HG03025 (cell line): Measurements from ENCODE around the gene OR52H1.

ENCODE experiments used
- ATAC-seq: cut with Tn5 transposase; IDR thresholded peaks from one replicate; pipeline ENCODE4 v1.9.1; 2021; ENCODE audit warnings: mild to moderate bottlenecking, moderate library complexity; ENCODE audit not compliant: unreplicated experiment, low FRiP score

OR52H1 gene

DNA sequence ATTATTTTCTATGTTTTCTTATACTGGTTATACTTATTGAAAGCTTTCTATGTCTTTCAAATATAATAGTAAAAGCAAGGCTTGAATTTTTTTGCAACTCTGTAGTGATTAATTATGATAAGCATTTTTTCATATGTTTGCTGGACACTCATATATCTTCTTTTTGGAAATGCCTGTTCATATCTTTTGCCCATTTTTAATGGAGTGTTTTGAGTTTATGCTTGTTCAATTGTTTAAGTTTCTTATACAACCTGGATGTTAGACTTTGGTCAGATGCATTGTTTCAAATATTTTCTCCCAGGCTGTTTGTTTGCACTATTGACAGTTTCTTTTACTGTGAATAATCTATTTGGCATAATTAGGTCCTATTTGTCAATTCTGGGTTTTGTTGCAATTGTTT, 11.9 kb downstream of the OR52H1 start:
- no peak for ATAC-seq

DNA sequence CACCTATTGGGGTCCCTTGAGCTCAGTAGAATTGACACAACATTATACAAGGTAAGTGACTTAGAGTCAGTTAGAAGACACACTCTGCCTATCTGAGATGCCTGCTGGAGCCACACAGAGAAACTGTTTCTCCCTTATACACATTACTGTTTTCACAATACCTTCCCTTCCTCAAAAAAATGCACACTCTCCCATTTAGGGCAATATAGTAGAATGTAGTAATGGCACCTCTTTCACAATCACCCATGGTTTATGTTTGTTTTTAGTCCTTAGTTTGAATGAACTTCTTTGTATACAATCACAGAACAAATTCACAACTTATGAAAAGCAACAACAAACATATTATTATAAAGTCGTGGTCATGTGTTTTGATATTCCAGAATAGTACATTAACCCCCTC, 14.3 kb downstream of the OR52H1 start:
- ATAC-seq, result no peak

DNA sequence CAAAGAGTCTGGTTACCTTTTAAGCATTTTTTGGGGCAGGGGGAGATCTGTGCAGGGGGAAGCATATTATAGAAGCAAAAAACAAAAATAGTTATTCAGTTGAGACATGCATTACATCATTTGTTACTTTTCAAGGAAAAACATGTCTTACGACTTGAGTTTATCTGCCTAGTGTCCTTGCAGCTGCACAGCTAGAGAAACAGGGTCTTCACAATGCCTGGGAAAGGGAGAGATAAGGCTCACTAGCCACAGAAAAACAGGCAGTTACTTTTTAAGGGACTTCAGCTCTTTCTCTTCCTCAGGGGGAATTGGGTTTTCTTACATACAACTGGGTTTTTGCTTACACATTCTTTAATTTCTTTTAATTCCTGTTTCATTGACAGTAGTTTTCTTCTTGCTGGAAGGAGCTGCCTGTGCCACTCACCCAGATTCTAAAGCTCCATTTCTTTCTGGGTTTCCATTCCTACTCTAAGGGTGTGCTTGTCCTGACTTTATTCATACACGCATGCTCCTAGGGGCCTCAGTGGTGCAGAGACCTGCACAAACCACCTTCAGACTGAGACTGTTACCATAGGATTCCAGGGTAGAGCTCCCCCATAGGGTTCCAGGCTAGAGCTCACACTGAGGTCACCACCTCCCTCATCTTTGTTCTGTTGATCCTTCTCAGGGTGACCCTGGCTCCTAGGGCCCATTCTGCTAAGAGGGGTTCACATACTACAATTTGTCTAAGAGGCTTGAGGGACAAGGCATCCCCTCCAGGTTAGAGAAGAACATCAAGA, 17.1 kb downstream of the OR52H1 start:
- ATAC-seq, result no peak

DNA sequence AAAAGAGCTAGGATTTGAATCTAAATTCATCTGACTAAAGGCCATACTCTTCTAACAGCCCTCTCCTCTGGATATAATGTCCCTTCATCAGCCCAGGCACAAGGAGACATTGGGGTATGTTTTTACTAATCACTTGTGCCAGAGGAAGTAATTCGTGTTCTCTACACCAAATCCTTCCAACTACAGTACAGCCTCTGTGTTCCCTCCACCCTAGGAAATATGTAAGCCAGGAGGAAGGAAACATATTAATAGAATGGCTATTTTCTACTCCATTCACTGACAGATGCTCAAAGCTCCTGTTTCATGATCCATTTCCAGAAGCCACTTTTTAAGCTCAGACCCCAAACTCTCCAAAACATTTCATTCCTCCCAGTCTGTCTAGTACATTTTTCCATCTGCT, 19.8 kb downstream of the OR52H1 start:
- ATAC-seq, result no peak

DNA sequence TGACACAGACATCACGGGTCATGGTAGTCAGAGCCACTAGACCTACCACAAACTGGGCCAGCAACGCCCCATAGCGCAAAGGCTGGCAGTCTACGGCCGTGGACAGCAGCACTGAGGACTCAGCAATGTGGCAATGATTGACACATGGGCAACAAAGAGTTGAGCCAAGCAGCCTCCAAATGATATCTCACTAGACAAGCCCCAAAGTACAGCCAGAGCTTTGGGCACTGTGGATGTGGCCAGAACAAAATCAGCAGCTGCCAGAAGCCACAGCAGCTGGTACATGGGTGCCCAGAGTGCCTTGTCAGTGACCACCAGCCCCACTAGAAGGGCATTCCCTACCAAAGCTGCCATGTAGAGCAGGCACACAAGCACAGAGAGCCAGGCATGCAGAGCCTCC, 20.6 kb downstream of the OR52H1 start:
- no peak for ATAC-seq

DNA sequence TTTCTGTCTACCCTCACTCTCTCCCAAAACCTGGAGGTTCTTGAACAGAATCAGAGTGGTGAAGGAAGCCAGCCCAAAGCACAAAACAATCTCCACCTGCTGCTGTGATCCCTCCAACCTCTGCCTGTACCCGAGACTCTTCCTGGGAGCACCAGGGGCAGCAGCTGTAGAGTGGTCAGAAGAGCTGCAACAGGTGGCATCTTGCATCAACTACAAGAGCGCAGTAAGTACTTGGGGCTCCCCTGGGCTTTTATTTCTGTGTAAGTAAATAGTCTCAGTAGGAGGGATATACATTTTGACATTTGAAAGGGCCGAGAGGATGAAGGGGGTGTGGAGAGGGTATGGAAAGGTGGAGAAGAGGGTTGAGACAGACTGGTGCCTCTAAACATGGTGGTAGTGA, 23.6 kb downstream of the OR52H1 start:
- ATAC-seq, result no peak

DNA sequence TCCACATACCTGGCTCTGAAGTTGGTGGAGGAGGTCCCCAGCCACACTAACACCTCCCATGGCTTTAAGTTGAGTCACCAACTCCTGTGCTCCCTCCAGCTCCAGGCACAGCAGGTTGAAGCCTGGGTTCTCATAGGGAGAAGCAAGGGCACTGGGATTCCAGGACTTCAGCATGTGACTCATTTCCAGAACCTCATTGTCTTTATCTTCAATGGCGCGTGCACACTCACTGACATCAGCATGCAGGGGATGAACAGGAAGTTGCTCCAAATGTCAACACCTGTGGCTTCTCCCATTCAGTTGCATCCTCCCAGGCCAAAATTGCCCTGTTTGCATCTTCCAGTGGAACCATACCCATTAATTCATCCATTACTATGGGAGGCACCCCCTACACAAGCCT, 26.0 kb downstream of the OR52H1 start:
- no peak for ATAC-seq

DNA sequence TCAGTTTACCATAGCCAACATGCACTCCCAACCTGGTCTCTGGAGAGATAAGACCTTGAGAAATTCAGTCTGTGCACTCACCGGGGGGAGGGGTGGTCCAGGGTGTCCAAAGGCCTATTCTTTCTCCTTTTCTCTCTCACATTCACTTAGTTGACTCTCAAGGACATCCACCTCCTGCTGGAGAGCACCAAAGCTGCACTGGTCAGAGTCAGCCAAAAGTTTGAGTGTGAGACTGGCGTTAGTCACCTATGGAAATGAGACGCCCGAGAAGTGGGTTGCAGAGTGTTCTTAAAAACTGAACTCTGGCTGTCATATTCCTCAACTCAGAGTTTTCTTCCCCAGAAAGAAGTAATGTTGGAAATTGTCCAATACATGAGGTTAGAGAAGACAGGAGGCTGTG, 26.8 kb downstream of the OR52H1 start:
- no peak for ATAC-seq

DNA sequence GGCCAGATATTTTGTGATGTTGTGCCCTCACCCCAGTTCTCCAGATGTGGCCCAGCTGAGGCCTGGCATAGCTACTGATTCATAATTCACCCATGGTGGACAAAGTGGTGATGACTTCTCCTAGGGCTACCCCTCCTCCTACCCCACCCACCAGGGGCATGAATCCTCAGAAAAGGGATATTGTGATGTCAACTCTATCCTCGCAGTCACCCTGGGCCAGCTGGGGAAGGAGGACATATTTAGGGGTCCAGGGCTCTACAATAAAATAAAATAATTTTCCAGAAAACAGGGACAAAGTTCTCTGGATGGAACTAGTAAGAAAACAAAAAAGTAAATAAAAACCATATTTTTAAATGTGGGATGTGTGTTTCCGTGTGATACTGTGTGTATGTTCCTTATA, 31.7 kb downstream of the OR52H1 start, which contains the start of gene UBQLNL:
Gene UBQLNL, minus strand, starts transcription at position 101 of the 400 bp plus-strand sequence. CDS start 258 bp downstream, outside the sequence.
- ATAC-seq, result no peak

DNA sequence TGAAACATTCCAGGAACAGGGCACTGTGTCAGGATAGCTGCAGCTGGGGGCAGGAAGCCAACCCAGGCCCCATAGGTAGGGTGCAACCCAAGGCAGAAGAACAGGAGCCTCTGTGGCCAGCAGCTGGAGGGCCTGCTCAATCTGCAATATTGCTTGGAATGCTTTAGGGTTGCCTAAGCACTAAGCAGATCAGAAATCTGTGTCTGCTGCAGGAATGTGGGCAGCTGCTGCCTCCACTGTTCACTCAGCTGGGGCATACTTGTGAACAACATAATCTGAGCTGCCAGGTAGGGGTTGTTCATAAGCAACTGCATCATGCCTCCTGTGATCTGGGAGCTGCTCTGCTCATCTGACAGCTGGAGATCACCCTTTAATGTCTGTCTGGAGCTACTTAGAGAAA, 33.5 kb downstream of the OR52H1 start:
- no peak for ATAC-seq

DNA sequence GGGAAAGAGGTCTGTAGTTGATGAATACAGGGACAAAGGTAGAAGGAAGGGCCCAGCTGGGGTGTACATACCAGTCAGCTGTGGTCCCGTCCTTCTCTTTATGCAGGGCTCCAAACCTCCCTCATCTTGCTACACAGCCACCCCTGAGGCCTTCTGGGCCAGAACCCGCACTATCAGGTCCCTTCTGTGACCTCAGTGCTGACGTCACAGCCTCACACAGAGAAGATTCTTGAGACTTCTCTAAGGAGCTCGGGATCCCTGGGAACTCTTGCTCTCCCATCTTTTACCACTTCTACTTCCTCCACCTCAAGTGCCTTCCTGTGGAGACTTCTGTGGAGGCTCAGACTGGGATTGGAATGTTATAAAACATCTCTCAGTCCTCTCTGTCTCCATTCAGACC, 38.5 kb downstream of the OR52H1 start, which contains the start of gene UBQLN3:
Gene UBQLN3, minus strand, starts transcription at position 155 of the 400 bp plus-strand sequence. CDS start 399 bp downstream, outside the sequence.
- ATAC-seq, result no peak

DNA sequence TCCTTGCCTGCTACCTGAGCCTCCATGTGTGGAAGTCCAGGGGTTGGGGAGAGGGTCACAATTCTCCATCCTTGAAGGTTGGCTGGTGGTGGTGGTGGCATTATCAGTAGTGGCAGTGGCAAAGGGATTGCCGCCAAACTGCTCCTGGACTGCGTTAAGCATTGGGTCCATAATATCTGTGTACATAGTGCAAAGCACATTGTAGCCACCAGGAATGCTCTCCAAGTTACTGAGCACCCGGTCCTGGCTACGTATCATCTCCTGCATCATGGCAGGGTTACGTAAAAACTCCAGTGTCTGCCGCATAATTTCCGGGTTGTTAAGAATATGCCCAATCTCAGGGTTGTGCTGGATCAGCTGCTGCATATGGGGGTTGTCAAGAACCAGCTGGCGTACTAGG, 39.7 kb downstream of the OR52H1 start:
- ATAC-seq, result no peak

DNA sequence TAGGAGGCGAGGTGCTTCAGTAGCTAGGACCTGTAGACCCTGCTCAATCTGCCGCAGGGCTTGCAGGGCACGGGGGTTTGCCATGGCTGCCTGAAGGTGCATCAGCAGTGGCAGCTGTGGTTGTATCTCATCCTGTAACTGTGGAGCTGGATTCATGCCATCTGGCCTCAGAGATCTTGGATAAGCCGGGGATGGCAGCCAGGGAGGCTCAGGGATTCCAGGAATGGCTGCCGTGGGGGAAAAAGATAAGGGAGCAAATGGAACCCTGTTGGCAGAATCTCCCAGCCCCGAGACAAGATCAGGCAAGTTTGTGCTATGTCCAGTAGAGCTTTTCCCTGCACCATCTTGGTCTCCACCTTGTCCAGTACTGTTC, 40.4 kb downstream of the OR52H1 start:
- ATAC-seq, result no peak

DNA sequence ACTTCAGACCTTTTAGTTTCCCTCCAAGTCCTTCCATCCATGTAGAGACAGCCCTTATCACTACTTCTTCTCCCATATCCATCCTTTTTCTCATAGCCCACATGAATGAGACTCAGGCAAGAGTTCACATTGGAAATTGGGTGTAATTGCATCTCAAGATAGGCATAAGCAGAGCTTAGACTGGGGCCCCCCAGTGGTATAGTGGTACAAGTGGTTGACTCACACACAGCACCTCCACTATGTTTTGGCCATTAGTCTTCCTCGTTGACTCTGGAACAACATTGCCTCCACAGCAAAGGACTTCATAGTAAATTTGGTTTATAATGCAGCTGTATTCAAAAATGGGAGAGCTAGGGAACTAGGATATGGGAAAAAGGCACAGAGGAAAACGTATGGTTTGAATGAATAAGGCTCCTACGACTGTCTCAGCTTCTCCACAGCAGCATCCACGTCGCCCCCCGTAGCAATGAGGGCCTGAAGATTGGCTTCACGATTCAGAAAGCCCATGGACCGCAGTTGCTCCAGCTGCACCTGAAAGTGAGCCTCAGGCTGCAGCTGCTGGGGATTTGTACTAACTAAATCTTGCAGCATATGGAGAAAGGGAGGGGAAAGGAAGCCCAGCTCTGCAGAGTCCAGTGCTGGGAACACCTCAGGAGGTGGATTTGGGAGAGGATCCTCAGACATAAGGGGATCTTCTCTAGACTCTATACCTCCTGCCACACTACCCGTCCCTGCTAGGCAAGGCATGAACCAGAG, 41.0 kb downstream of the OR52H1 start:
- no peak for ATAC-seq

DNA sequence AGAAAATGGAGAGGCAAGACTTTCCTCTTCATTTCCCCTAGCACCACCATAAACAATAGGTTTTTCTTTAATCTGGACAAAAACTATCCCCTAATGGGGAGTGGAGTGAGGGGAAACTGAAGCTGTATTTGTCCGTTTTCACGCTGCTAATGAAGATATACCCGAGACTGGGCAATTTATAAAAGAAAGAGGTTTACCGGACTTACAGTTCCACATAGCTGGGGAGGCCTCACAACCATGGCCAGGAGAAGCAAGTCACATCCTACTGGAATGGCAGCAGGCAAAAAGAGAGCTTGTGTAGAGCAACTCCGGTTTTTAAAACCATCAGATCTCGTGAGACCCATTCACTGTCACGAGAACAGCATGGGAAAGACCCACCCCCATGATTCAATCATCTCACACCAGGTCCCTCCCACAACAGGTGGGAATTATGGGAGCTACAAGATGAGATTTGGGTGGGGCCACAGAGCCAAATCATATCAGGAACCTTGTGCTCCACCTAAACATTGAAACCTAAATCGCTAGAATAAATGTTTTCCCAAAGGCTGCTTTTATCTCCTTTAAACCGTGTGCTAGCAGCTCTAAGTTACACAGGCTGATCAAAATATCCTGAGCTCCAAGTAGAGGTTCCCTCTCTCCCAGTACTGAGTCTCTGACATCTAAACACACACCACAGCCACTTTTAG, 42.8 kb downstream of the OR52H1 start:
- ATAC-seq, result no peak

DNA sequence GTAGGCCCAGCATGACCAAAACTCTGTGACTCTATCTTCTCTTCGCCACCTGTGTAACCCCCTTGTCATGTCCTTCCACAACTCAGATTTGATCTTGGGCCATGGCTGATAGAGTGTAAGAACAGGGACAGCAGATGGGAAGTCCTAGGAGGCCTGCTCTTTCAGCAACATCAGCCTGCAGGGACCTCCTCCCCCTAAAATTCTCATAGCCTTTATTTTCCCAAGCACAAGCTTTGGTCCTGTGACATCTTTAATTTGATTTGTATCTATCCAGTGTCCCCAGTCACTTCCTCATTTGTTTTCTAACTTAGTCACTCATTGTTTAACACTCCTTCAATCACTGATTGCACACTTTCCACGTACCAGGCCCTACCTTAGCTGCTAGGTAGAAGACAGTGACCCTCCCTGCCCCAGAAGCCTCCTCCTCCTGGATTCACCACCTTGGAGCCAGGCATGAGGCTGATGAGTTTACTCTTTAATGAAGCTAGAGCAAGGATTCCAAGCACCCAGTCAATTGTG, 43.9 kb downstream of the OR52H1 start:
- no peak for ATAC-seq

DNA sequence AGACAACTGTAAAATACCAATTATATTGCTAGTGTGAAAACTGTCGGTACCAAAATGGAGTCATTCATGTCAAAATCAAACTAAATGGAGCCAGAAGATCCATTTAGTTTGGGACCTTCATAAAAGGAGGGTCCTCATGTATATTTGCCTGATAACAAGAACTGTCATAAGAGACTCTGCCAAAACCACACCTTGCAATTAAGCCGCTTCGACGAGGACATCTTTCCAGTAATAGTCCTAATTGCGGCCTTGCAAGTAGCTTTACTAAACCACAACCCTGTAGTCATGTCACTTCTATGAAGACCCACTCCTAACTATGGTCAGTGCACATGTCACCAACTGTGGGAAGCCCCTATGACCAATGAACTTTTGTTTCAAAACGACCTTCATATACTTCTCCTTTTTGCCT, 47.9 kb downstream of the OR52H1 start:
- no peak for ATAC-seq

DNA sequence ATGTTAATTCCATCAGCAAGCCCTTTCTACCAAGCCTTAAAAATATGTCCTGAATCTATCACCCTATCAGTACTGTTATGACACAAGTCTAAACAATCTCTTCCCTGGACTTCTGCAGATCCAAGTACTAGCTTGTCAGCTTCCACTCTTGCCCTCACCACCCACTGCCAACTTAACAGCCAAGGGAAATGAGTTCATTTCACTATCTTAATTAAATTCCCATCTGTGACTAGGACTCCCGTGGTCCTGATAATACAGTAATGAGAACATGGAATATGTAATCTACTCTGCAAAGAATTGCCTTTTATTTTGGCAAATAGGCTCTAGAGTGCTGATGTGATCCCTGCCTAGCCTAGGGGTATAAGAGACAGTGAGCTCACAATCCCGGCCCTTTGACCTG, 48.7 kb downstream of the OR52H1 start:
- no peak for ATAC-seq
